Hepatic stellate cell (primary cell): ENCODE results near the gene PCGF3.
"Not testable (repeated sequence)": the region's sequence is repeated elsewhere in the genome, so short reads cannot be mapped to it uniquely, and the experiment has no call there.

Experiments
- DNase-seq: peaks from one replicate; pipeline ENCODE4 v3.0.0; 2011; ENCODE audit warnings: low spot score

Gene PCGF3

DNA sequence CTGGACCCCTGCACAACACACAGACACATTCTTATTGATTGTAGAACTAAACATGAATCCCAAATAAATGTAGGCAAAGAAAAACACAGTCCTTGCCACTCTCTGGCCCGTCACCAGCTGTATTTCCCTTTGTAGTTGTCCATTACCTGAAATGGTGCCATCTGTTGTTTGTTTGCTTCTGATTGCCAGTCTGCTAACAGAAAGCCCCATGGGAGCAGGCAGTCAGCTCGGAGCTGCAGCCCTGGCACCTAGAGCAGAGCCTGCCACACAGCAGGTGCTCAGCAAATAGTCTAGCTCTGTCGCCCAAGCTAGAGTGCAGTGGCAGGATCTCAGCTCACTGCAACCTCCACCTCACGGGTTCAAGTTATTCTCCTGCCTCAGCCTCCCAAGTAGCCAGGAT, 91.4 kb downstream of the PCGF3 start:
- DNase-seq = no peak

DNA sequence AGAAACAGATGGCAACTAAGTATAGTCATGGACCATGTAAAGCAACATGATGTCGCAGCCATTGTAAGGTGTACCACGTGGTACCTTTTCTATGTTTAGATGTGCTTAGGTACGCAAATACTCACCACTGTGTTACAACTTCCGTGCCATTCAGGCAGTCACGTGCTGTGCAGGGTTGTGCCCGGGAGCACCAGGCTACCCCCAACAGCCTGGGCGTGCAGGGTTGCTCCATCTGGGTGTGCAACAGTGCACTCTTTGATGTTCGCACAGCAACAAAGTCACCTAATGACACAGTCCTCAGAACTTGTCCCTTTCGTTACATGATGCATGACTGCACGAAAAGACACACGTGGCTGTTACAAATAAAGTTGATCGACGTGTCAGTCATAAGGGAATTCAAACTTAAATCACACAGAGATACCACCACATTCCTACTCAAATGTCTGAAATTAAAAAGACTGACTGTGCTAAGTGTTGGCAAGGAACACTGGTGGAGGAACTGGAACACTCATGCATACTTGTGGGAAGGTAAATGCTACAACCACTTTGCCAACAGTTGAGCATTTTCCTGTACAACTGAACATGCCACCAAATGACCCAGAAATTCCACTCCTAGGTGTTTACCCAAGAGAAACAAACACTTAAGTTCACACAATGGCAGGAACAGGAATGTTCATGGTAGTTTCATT, 95.9 kb downstream of the PCGF3 start:
- DNase-seq = no peak

GRCh38 chr4:803884-804283, 98.3 kb downstream of the PCGF3 start:
- no peak for DNase-seq

GRCh38 chr4:804804-805203, 99.2 kb downstream of the PCGF3 start:
- no peak for DNase-seq

DNA sequence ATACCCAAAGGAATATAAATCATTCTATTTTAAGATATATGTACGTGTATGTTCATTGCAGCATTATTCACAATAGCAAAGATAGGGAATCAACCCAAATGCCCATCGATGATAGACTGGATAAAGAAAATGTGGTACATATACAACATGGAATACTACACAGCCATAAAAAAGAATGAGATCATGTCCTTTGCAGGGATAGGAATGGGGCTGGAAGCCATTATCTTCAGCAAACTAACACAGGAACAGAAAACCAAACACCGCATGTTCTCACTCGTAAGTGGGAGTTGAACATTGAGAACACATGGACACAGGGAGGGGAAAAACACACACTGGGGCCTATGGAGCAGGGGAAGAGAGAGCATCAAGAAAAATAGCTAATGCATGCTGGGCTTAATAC, 101.3 kb downstream of the PCGF3 start:
- not testable (repeated sequence) for DNase-seq

GRCh38 chr4:807792-808191, 102.2 kb downstream of the PCGF3 start:
- DNase-seq = no peak

DNA sequence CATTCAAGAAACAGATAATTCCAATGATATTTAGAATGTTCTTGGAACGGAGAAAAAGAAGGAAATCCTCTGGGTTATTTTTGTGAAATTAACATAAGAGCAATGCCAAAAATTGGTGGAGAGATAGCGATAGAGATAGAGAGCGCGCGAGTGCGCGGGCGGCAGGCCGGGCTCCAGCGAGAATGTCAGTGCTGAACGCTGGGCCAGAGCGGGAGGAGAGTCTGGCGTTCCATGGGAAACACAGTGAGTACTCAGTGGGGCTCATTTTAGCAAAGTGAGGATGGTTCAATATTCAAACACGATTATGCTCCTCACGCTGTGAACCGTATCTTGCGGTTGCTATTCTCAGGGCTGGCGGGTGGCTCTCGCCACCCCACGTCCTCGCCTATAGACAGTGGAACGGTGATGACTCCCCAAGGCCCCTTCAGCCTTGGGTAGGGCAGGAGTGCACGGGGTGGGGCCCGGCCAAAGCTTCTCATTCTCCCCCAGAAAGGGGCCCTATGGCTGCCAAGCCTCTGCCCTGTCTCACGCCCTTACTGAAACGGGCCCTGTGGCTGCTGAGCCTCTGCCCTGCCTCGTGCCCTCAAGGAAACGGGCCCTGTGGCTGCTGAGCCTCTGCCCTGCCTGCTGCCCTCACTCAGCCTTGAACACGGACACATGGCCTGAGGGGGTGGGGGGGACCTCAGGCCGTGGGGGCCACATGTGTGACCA, 103.4 kb downstream of the PCGF3 start:
- no peak for DNase-seq

DNA sequence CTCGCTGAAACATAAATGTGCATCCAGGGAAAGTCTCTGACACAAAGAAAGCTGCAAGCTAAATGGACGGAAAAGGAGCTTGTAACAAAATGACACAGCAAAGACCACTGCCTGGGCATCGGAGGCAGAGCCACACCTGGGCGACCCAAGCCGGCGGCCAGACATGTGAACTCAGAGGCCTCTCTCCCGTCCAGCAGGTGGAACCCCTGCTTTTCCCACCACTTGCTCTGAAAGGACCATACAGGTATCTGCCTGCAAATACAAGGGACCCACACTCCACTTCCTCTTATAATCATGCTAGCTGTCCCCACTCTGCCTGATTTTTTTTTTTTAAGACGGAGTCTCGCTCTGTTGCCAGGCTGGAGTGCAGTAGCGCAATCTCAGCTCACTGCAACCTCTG, 108.3 kb downstream of the PCGF3 start:
- DNase-seq = no peak

DNA sequence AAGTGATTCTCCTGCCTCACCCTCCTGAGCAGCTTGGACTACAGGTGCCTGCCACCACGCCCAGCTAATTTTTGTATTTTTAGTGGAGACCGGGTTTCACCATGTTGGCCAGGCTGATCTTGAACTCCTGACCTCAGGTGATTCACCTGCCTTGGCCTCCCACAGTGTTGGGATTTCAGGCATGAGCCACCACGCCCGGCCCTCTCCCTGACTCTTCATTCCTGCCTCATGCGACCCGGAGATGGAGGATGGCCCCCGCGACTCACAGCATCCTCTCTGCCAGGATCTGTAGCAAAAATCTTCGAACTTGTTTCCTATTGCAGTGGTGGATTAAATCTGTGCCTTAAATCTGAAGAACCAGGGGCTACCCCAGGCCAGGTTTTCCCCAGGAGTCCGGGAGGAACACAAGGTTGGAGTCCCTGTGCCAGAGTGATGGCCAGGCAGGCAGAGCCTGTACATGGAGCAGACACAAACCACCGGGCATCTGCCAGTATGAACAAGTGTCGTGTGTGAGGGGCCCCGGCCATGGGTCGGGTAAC, 108.7 kb downstream of the PCGF3 start:
- no peak for DNase-seq

GRCh38 chr4:815464-816146, 110.0 kb downstream of the PCGF3 start:
- no peak for DNase-seq

GRCh38 chr4:818106-818921, 112.7 kb downstream of the PCGF3 start:
- no peak for DNase-seq

DNA sequence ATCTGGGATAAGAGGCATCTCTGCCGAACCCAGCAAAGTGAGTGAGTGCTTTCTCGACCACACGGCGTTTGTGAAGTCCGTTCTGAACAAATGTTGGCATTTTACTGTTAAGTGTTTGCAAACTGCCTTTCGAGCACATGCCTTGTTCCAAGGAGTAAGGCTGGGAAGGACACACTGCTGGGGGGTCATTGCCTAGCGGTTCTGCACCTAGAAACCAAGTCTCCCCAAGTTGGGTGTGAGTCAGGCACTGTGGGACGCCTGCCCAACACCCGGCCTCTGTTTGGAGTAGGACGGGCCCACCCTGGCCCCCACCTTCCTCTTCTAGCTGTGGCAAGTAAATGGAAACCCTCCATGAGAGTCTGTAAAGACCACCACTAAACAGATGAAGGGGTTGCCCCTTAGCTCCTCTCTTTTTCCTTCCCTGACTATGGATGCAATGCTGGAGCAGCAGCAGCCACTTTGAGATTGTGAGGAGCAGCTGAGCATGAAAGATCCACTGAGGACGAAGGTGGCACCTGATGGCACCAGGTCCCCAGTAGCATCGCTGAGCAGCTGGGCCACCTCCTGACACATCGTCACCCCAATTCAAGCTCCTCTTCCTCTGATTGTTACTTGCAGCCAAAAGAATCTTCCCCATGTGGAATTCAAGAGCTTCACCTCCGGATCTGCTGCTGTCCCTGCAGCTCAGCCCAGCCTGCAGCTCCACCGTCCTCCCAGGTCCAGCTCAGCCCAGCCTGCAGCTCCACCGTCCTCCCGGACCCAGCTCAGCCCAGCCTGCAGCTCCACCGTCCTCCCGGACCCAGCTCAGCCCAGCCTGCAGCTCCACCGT, 114.0 kb downstream of the PCGF3 start:
- no peak for DNase-seq
